Effector memory CD8-positive, alpha-beta T cell (primary cell): ENCODE data around the gene ASB15.

Source experiments
- ATAC-seq: fragments of 150-1000 bp; cut with Tn5 transposase; replicated peaks from 2 replicates; pipeline ENCODE4 v1.10.0; 2021; ENCODE audit warnings: mild to moderate bottlenecking, moderate library complexity
- DNase-seq, 3 experiments: peaks; one replicate each; pipeline ENCODE4 v3.0.0; 2021
- H3K27ac Mint-ChIP-seq, 2 donors: one replicate each; pipeline ENCODE4 v1.8.0; 2022; ENCODE audit warnings: mild to moderate bottlenecking in 2 of 2, mixed read lengths in 2 of 2, moderate library complexity in 2 of 2
- H3K27me3 Mint-ChIP-seq, 2 donors: one replicate each; pipeline ENCODE4 v1.8.0; 2022; ENCODE audit warnings: mixed read lengths in 2 of 2
- H3K36me3 Mint-ChIP-seq: one replicate; pipeline ENCODE4 v1.8.0; 2022; ENCODE audit warnings: mild to moderate bottlenecking, moderate library complexity, mixed read lengths; ENCODE audit not compliant: insufficient read depth
- H3K4me1 Mint-ChIP-seq, 2 donors: one replicate each; pipeline ENCODE4 v1.8.0; 2022; ENCODE audit warnings: low read depth in 2 of 2, mixed read lengths in 2 of 2
- H3K4me3 Mint-ChIP-seq, 2 donors: one replicate each; pipeline ENCODE4 v1.8.0; 2022; ENCODE audit warnings: mild to moderate bottlenecking in 2 of 2, mixed read lengths in 2 of 2, moderate library complexity in 2 of 2
- H3K9me3 Mint-ChIP-seq, 2 donors: one replicate each; pipeline ENCODE4 v1.8.0; 2022; ENCODE audit warnings: mixed read lengths in 2 of 2

Gene ASB15

DNA sequence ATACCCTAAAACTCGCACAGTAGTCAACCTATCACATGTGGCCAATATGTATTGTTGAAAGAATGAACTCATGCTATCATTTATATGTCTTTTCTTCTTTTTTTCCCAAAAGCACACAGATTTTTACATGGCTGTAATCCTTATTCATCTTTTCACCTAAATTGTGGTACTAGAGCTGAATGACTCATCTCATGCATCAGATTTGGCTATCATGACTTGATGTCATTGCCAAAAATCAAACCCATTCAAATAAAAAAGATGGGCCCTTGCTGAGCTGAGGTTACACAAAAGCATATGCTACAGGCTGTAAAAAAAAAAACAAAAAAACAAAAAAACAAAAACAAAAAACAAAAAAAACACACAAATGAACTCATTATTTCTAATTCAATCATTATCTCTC, 50.8 kb downstream of the ASB15 start:
- Mint-ChIP-seq H3K4me3 (no peak overlapping the region), H3K4me1 (no peaks in the 10 kb centered on the region), H3K27ac (no peak overlapping the region), H3K9me3 (no peaks in the 10 kb centered on the region), H3K36me3 (no peaks in the 10 kb centered on the region), H3K27me3 (peaks cover 7 to 31% of the 10 kb centered on the region in 2 donors)
- ATAC-seq (no peak), DNase-seq (no peak)

DNA sequence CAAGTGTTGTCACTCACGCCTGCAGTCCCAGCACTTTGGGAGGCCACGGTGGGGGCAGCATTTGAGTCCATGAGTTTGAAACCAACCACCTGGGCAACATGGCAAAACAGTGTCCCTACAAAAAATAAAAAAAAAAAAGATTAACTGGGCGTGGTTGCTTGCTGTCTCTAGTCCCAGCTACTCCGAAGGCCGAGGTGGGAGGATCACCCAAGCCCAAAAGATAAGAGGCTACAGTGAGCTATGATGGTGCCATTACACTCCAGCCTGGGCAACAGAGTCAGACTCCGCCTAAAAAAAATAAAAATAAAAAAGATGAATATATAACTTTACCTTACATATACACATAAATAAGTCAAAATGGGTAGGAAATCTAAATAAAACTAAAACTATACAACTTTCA, 51.5 kb downstream of the ASB15 start:
- no peaks in the 10 kb centered on the region for H3K9me3 Mint-ChIP-seq

GRCh38 chr7:123655614-123656013, 54.0 kb downstream of the ASB15 start, which contains the start of gene LMOD2:
TSS of gene LMOD2 (plus strand) at chr7:123655866. CDS start at chr7:123655964, 98 bp downstream.
- no peak within 1 kb of the TSS for H3K27ac Mint-ChIP-seq
- DNase-seq (no peak), ATAC-seq (no peak)
- H3K9me3 Mint-ChIP-seq: no peaks in the 10 kb centered on the region
- H3K27me3 Mint-ChIP-seq: peaks cover 13 to 35% of the 10 kb centered on the region in 2 donors
- H3K4me1 Mint-ChIP-seq: no peaks in the 10 kb centered on the region
- no peak within 1 kb of the TSS for H3K4me3 Mint-ChIP-seq
- no peaks in the 10 kb centered on the region for H3K36me3 Mint-ChIP-seq

More for the DNA sequence above, 51.5 kb downstream of the ASB15 start:
- H3K36me3 Mint-ChIP-seq: no peaks in the 10 kb centered on the region
- peaks cover 6 to 27% of the 10 kb centered on the region in 2 donors for H3K27me3 Mint-ChIP-seq
- no peak for DNase-seq
- no peaks in the 10 kb centered on the region for H3K4me1 Mint-ChIP-seq
- ATAC-seq: no peak
- H3K4me3 Mint-ChIP-seq: no peak overlapping the region
- H3K27ac Mint-ChIP-seq: no peak overlapping the region

DNA sequence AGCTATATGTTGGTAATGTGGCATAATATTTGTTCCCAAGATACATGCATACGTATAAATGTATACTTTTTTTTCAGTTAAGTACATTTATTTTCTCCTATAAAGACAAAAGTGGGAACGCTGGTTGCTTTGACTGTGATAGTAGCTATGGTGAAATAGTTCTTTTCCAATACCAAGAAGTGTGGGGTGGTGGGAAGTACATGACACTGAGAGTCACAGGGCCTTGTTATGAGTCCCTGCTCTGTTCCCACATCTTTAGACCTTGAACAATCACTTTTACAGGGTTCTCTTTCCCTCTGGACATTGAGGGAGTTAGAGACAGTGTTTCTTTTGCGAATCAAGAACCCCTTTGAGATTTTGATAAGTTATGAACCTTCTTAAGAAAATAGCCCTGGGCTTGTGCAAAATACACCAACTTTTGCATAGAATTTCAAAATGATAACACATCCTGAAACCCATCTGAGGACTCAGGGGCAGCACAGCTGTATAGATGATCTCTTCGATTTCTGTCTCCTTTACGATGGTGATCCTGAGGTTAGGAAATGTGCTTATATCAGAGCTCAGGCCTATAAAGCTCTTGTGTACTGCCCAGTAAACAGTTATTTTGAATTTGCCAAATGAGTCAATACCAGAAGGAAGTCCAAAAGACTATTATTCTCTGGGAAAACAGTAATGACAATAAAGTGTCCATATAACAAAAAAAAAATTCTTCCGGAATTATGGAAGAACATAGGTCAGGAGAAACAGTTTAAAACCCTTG, 55.1 kb downstream of the ASB15 start:
- ATAC-seq (no peak), DNase-seq (no peak)
- Mint-ChIP-seq H3K27ac (no peak overlapping the region), H3K4me1 (no peaks in the 10 kb centered on the region), H3K27me3 (peaks cover 21 to 42% of the 10 kb centered on the region in 2 donors), H3K36me3 (no peaks in the 10 kb centered on the region), H3K4me3 (no peak overlapping the region), H3K9me3 (no peaks in the 10 kb centered on the region)

DNA sequence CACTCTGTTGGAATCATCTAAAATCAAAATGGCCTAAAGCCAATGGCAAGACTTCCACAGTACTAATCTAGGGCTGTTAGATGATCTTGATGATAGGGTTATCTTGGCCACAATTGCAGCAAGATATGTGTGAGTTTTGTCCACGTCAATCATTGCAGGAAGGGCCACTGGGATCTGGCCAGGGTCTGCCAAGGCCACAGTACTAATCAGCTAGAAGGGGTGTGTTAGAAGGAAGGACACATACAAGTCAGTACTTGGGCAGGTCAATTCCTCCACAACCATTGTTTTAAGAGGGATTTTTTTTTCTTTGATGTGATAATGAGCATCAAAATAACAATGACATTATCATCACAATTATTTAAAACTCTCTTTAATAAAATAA, 55.7 kb downstream of the ASB15 start:
- H3K4me3 Mint-ChIP-seq: no peak overlapping the region
- no peak overlapping the region for H3K27ac Mint-ChIP-seq
- H3K9me3 Mint-ChIP-seq: no peaks in the 10 kb centered on the region
- peaks cover 27 to 48% of the 10 kb centered on the region in 2 donors for H3K27me3 Mint-ChIP-seq
- H3K36me3 Mint-ChIP-seq: no peaks in the 10 kb centered on the region
- H3K4me1 Mint-ChIP-seq: no peaks in the 10 kb centered on the region
- DNase-seq (no peak), ATAC-seq (no peak)

DNA sequence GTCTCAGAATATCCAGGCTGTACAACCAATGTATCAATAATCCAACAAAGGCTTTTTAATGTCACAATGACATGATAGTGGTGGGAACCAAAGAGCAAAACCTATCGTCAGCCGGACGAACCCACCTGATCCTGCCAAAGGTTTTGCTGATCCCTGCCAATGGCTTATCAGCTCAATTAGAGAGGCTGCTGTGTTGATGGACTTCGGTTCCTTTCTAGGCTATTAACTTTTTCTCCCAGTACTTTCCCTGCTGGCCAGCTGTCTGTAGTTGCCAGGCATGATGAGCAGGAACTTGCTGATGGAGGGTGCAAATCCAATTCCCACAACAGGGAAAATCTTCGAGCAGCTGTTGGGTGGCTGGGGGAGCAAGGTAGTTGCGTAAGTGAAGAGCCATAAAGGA, 56.4 kb downstream of the ASB15 start:
- no peak overlapping the region for H3K4me3 Mint-ChIP-seq
- no peaks in the 10 kb centered on the region for H3K4me1 Mint-ChIP-seq
- no peaks in the 10 kb centered on the region for H3K36me3 Mint-ChIP-seq
- H3K27ac Mint-ChIP-seq: no peak overlapping the region
- H3K9me3 Mint-ChIP-seq: no peaks in the 10 kb centered on the region
- no peak for ATAC-seq
- H3K27me3 Mint-ChIP-seq: peaks cover 34 to 55% of the 10 kb centered on the region in 2 donors
- no peak for DNase-seq

GRCh38 chr7:123660514-123661354, 59.1 kb downstream of the ASB15 start:
- Mint-ChIP-seq H3K27me3 (peaks cover 40 to 75% of the 10 kb centered on the region in 2 donors), H3K9me3 (no peaks in the 10 kb centered on the region), H3K36me3 (peaks cover 2% of the 10 kb centered on the region), H3K27ac (no peak overlapping the region), H3K4me3 (no peak overlapping the region), H3K4me1 (no peaks in the 10 kb centered on the region)
- no peak for DNase-seq
- no peak for ATAC-seq

- ATAC-seq: no peak
- Mint-ChIP-seq H3K27me3 (peaks cover 40 to 71% of the 10 kb centered on the region in 2 donors), H3K36me3 (peaks cover 2% of the 10 kb centered on the region)
Measured at GRCh38 chr7:123661765-123662164, 60.1 kb downstream of the ASB15 start.

GRCh38 chr7:123662293-123662692, 60.7 kb downstream of the ASB15 start:
- Mint-ChIP-seq H3K27ac (no peak overlapping the region), H3K36me3 (peaks cover 2% of the 10 kb centered on the region), H3K4me1 (no peaks in the 10 kb centered on the region), H3K9me3 (no peaks in the 10 kb centered on the region), H3K27me3 (peaks cover 40 to 71% of the 10 kb centered on the region in 2 donors), H3K4me3 (no peak overlapping the region)
- DNase-seq (no peak), ATAC-seq (no peak)

More at GRCh38 chr7:123661765-123662164, 60.1 kb downstream of the ASB15 start:
- H3K4me1 Mint-ChIP-seq: no peaks in the 10 kb centered on the region
- DNase-seq: no peak
- no peak overlapping the region for H3K4me3 Mint-ChIP-seq
- H3K9me3 Mint-ChIP-seq: no peaks in the 10 kb centered on the region
- H3K27ac Mint-ChIP-seq: no peak overlapping the region

DNA sequence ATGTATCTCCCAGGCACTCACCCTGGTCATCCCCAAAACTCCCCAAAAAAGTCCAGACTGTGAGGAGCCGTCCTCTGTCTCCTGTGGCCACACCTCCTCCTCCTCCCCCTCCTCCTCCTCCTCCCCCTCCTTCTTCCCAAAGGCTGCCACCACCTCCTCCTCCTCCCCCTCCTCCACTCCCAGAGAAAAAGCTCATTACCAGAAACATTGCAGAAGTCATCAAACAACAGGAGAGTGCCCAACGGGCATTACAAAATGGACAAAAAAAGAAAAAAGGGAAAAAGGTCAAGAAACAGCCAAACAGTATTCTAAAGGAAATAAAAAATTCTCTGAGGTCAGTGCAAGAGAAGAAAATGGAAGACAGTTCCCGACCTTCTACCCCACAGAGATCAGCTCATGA, 61.1 kb downstream of the ASB15 start:
- no peak overlapping the region for H3K4me3 Mint-ChIP-seq
- ATAC-seq (no peak), DNase-seq (no peak)
- no peaks in the 10 kb centered on the region for H3K9me3 Mint-ChIP-seq
- H3K27me3 Mint-ChIP-seq: peaks cover 40 to 71% of the 10 kb centered on the region in 2 donors
- no peaks in the 10 kb centered on the region for H3K4me1 Mint-ChIP-seq
- peaks cover 2% of the 10 kb centered on the region for H3K36me3 Mint-ChIP-seq
- H3K27ac Mint-ChIP-seq: no peak overlapping the region

GRCh38 chr7:123663200-123663599, 61.6 kb downstream of the ASB15 start:
- Mint-ChIP-seq H3K9me3 (no peaks in the 10 kb centered on the region), H3K27me3 (peaks cover 40 to 69% of the 10 kb centered on the region in 2 donors), H3K4me1 (no peaks in the 10 kb centered on the region), H3K4me3 (no peak overlapping the region), H3K27ac (no peak overlapping the region), H3K36me3 (peaks cover 2% of the 10 kb centered on the region)
- ATAC-seq (no peak), DNase-seq (no peak)

DNA sequence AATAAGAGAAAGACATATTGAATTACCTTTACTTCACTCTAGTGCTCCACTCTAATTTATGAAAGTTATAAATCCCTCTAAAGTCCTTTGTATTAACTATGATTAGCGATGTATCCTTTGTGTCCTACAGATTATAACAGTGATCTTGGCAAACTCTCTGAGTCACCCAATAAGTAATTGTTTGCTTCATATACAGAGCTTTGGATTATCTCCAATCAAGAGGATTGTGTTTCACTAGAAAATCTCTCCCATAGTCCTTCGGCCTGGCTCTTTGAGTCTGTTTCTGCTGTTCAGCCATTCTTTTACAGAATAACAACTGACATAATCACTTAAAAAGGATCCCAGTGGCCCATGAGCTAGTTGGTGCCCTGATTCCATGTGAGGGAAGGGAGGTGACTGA, 63.5 kb downstream of the ASB15 start:
- Mint-ChIP-seq H3K27me3 (peaks cover 32 to 56% of the 10 kb centered on the region in 2 donors), H3K27ac (no peak overlapping the region), H3K9me3 (no peaks in the 10 kb centered on the region), H3K4me1 (no peaks in the 10 kb centered on the region), H3K4me3 (no peak overlapping the region), H3K36me3 (peaks cover 2% of the 10 kb centered on the region)
- ATAC-seq: no peak
- DNase-seq: no peak

DNA sequence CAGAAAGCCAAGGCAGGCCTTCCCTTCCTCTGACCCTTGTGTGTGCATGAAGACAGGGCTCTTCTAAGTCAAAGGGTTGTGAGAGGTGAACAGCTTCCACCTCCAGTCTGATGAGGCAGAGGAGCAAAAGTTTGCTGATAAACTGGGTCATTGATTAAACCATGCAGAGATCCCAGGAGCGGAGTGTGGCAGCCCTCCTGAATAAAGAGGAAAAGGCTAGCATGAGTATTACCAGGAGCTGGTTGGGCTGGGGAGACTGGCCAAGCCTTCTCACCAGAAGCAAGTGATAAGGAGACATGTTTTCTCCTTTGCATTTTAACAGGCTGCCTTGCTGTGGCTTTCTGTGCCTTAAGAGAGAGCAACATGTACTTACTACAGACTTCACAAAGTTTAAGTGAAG, 64.3 kb downstream of the ASB15 start:
- DNase-seq: no peak
- Mint-ChIP-seq H3K27ac (no peak overlapping the region), H3K36me3 (peaks cover 2% of the 10 kb centered on the region), H3K27me3 (peaks cover 27 to 50% of the 10 kb centered on the region in 2 donors), H3K9me3 (no peaks in the 10 kb centered on the region), H3K4me1 (no peaks in the 10 kb centered on the region), H3K4me3 (no peak overlapping the region)
- ATAC-seq: no peak

DNA sequence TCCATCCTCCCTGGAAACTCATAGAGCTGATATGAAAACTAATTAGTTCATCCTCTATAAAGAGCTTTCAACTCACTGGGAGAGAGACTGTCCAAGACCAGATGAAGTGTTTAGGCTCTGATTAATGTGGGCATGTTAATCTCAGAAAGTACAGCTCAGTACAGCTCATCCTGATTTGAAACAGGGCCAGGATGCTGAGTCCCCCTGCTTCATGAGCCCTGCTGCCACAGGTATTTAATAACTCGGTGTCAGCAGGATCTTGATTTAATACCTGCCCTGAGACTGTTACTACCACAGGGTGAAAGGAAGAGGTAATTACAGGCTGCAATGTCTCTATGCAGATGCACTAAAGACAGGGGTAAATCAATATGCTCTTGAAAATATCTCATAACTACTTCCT, 64.9 kb downstream of the ASB15 start:
- no peaks in the 10 kb centered on the region for H3K9me3 Mint-ChIP-seq
- H3K4me1 Mint-ChIP-seq: no peaks in the 10 kb centered on the region
- H3K27ac Mint-ChIP-seq: no peak overlapping the region
- ATAC-seq (no peak), DNase-seq (no peak)
- no peak overlapping the region for H3K4me3 Mint-ChIP-seq
- peaks cover 21 to 47% of the 10 kb centered on the region in 2 donors for H3K27me3 Mint-ChIP-seq
- H3K36me3 Mint-ChIP-seq: peaks cover 2% of the 10 kb centered on the region
